ENCODE results near the gene NPAT. TPM values are rescaled to one million over a fixed set of nuclear protein-coding genes. Genes with fewer than 3 reads are reported as not detected.
"Not testable (repeated sequence)": the region's sequence is repeated elsewhere in the genome, so short reads cannot be mapped to it uniquely, and the experiment has no call there.

The NPAT gene
- total and polyA plus RNA-seq, 8 donors, result 1.4 to 10.0 (median 4.9) TPM

GRCh38 chr11:108177570-108177969 is 44.9 kb downstream of the NPAT start:
- Histone ChIP-seq H3K27me3 (no peaks in the 10 kb centered on the region), H3K4me1 (no peaks in the 10 kb centered on the region), H3K4me3 (no peak overlapping the region), H3K27ac (no peak overlapping the region), H3K9me3 (no peaks in the 10 kb centered on the region), H3K36me3 (peaks cover 0 to 15% (median 5%) of the 10 kb centered on the region in 3 donors)
- TF ChIP-seq, protein P1, sequence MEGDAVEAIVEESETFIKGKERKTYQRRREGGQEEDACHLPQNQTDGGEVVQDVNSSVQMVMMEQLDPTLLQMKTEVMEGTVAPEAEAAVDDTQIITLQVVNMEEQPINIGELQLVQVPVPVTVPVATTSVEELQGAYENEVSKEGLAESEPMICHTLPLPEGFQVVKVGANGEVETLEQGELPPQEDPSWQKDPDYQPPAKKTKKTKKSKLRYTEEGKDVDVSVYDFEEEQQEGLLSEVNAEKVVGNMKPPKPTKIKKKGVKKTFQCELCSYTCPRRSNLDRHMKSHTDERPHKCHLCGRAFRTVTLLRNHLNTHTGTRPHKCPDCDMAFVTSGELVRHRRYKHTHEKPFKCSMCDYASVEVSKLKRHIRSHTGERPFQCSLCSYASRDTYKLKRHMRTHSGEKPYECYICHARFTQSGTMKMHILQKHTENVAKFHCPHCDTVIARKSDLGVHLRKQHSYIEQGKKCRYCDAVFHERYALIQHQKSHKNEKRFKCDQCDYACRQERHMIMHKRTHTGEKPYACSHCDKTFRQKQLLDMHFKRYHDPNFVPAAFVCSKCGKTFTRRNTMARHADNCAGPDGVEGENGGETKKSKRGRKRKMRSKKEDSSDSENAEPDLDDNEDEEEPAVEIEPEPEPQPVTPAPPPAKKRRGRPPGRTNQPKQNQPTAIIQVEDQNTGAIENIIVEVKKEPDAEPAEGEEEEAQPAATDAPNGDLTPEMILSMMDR (IDR thresholded peaks at IDR 0.05), result no peak
- no peak for ATAC-seq
- intact Hi-C loops (cut with DNase I), result no loop called here
- FAIRE-seq, result no peak
- 74 to 85% methylated on average over 5 of the region's 5 CpGs for WGBS, 2 donors
- DNase-seq, result no peak

- WGBS, 2 donors, result 68 to 75% methylated on average over 2 of the region's 2 CpGs
- no peak overlapping the region for H3K27ac ChIP-seq
- H3K4me1 ChIP-seq, result no peaks in the 10 kb centered on the region
- intact Hi-C loops (cut with DNase I), result no loop called here
- H3K36me3 ChIP-seq, result peaks cover 0 to 18% (median 13%) of the 10 kb centered on the region in 3 donors
- no peak overlapping the region for H3K4me3 ChIP-seq
- TF ChIP-seq, protein P1 (IDR thresholded peaks at IDR 0.05), result no peak
- no peak for ATAC-seq
- FAIRE-seq, result no peak
- H3K9me3 ChIP-seq, result no peaks in the 10 kb centered on the region
- H3K27me3 ChIP-seq, result no peaks in the 10 kb centered on the region
- no peak for DNase-seq
These were observed 52.3 kb downstream of the NPAT start for GRCh38 chr11:108170184-108170583.

GRCh38 chr11:108167624-108168023 is 54.8 kb downstream of the NPAT start:
- peaks cover 0 to 18% (median 11%) of the 10 kb centered on the region in 3 donors for H3K36me3 ChIP-seq
- TF ChIP-seq, protein P1 (IDR thresholded peaks at IDR 0.05), result no peak
- DNase-seq, result no peak
- no peak overlapping the region for H3K4me3 ChIP-seq
- ATAC-seq, result no peak
- FAIRE-seq, result no peak
- H3K9me3 ChIP-seq, result no peaks in the 10 kb centered on the region
- no peaks in the 10 kb centered on the region for H3K27me3 ChIP-seq
- intact Hi-C loops (cut with DNase I), result no loop called here
- H3K27ac ChIP-seq, result no peak overlapping the region
- H3K4me1 ChIP-seq, result no peaks in the 10 kb centered on the region

DNA sequence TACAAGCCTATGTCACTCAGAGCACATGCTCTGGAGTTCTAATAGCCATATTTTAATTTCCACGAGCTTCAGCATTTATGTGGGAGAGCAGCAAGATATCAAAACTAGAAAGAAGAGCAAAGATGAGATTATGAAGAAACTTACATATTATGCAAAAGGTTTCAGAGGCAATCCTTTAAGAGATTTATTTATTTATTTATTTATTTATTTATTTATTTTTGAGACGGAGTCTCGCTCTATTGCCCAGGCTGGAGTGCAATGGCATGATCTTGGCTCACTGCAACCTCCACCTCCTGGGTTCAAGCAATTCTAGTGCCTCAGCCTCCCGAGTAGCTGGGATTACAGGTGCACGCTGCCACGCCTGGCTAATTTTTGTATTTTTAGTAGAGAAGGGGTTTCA is 59.6 kb downstream of the NPAT start:
- H3K27ac ChIP-seq, DNase-seq: not testable (repeated sequence)
- peaks cover 0 to 43% (median 3%) of the 10 kb centered on the region in 3 donors for H3K36me3 ChIP-seq

GRCh38 chr11:108160970-108161566 is 61.4 kb downstream of the NPAT start:
- Histone ChIP-seq H3K27ac (no peak overlapping the region), H3K27me3 (no peaks in the 10 kb centered on the region), H3K4me1 (no peaks in the 10 kb centered on the region), H3K9me3 (no peaks in the 10 kb centered on the region), H3K36me3 (peaks cover 0 to 37% (median 3%) of the 10 kb centered on the region in 3 donors), H3K4me3 (no peak overlapping the region)
- DNase-seq (no peak), FAIRE-seq (no peak), ATAC-seq (no peak)
- 91 to 92% methylated on average over 5 of the region's 5 CpGs for WGBS, 2 donors
- intact Hi-C loops (cut with DNase I), result no loop called here
- TF ChIP-seq, protein P1 (IDR thresholded peaks at IDR 0.05), result no peak

More for the DNA sequence above, 59.6 kb downstream of the NPAT start:
- H3K4me3 ChIP-seq; ATAC-seq; H3K27me3 ChIP-seq; intact Hi-C loops (cut with DNase I); FAIRE-seq; H3K4me1 ChIP-seq; H3K9me3 ChIP-seq: not testable (repeated sequence)
- 82 to 90% methylated on average over 6 of the region's 6 CpGs for WGBS, 2 donors

Data from pancreas (tissue), 10 donors.